Activated T-helper 1 cell treated with anti-CD3 and anti-CD28 coated beads, Interleukin-12 subunit alpha, Interleukin-12 subunit beta, Interleukin-2, Interleukin-4 antibody, amounts not matched to agents 30 ng/mL and 10 ng/mL and 1 ng/mL, durations not matched to agents 14 hours and 24 hours and 36 hours (primary cell): ENCODE results near the gene TCF19. TPM values are rescaled to one million over a fixed set of nuclear protein-coding genes. Genes with fewer than 3 reads are reported as not detected.

Experiments used
- DNase-seq: peaks from one replicate; pipeline ENCODE4 v3.0.0; 2021; ENCODE audit warnings: low spot score
- H3K27ac Mint-ChIP-seq: one replicate; pipeline ENCODE4 v1.8.0; 2021; ENCODE audit warnings: mild to moderate bottlenecking, mixed read lengths
- H3K27me3 Mint-ChIP-seq: one replicate; pipeline ENCODE4 v1.8.0; 2022; ENCODE audit warnings: mild to moderate bottlenecking, moderate library complexity, mixed read lengths; ENCODE audit not compliant: insufficient read depth
- H3K36me3 Mint-ChIP-seq: one replicate; pipeline ENCODE4 v1.8.0; 2021; ENCODE audit warnings: low read depth, mixed read lengths
- H3K4me1 Mint-ChIP-seq: one replicate; pipeline ENCODE4 v1.8.0; 2021; ENCODE audit warnings: low read depth, mixed read lengths
- H3K4me3 Mint-ChIP-seq: one replicate; pipeline ENCODE4 v1.8.0; 2021; ENCODE audit warnings: mild to moderate bottlenecking, moderate library complexity, mixed read lengths
- H3K9me3 Mint-ChIP-seq: one replicate; pipeline ENCODE4 v1.8.0; 2021; ENCODE audit warnings: mixed read lengths
- intact Hi-C: fragments of 100-400 bp; cut with micrococcal nuclease; formaldehyde crosslinking; loops from one replicate; pipeline ENCODE4 v1.15.1; 2024
- total RNA-seq: library from RNA; stranded (reverse); gene quantifications from 2 replicates; pipeline ENCODE4 v1.2.3, GENCODE V29; 2022

Gene TCF19, protein sequence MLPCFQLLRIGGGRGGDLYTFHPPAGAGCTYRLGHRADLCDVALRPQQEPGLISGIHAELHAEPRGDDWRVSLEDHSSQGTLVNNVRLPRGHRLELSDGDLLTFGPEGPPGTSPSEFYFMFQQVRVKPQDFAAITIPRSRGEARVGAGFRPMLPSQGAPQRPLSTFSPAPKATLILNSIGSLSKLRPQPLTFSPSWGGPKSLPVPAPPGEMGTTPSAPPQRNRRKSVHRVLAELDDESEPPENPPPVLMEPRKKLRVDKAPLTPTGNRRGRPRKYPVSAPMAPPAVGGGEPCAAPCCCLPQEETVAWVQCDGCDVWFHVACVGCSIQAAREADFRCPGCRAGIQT
- total RNA-seq = 75.9 and 78.4 TPM in 2 replicates

DNA sequence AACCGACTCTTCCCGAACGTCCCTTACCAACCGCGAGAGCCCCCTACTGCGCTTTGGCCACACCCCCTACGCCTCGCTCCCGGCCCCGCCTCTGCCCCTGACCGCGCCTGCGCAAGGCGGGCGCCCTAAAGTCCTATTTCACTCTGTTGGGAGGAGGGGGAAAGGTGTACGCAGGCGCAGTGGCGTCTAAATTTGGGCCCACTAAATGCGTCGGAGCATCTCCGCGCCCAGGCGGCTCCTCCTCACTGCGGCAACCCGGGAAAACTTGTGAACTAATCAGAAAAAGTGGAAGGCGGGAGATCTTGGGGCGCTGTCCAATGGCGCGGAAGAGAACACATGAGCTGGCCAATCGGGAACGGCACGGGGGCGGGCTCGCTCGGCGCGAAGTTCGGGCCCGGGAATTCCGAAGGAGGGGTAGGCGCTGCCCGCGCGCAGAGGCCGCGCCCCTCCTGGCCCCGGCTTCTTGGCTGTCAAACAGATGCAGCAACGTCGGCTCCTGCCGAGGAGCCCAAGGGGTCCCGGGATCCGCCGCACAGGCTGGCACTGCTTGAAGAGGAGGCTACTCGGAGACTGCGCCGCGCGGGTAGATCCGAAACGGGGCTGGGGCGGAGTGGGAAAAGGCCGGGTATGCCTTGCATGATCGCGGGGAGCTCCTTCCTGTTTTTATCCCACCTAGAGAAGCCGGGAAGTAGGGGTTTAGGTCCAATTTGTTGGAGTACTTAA lies at the start of gene TCF19:
TSS of gene TCF19 (plus strand) at position 450 of the 723 bp plus-strand sequence. CDS start 881 bp downstream, outside the sequence.
- Mint-ChIP-seq H3K9me3 (no peaks in the 10 kb centered on the region), H3K27me3 (no peaks in the 10 kb centered on the region), H3K4me3 (peak within 1 kb of the TSS; percentile 82), H3K4me1 (peaks cover 29% of the 10 kb centered on the region), H3K36me3 (peaks cover 30% of the 10 kb centered on the region), H3K27ac (peak within 1 kb of the TSS; percentile 75)
- peak; percentile 99 for DNase-seq
- intact Hi-C loops = loop anchor here (1.0 to 5.0 kb wide), 17 partner anchors 21 to 1037 kb away; partner anchors contain the start of genes ABCF1, BAG6, DDX39B and GNL1

DNA sequence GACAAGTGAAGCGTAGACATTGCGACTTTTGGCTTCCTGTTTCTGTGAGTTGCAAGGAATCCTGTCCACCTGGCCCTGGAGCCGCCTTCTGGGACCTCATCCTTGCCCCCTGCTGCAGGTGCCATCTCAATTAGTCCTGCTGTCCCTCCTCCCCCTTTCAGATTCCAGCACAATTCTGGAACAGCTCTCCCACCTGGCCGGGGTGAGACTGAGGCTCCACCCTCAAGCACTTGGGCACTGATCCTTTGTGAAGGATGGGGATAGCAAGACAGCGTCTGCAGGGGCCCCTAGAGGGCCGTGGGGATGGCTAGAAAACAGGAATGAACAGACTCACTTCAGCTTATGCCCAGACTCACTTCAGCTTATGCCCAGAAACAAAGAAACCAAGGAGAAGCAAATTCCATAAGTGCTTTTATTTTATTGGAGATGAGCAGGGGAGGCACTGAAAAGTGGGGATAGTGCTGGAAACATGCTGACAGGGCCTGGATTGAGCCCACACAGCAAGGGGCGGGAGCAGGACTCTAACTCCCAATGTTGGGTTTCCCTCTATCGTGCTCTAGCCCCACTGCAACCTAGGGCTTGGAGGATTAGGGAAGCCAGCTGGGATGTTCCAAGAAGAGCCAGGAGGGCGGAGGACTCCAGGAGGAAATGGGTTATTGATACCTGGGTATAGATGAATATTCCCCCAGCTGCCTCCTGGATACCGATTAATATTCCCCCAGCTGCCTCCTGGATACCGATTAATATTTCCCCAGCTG lies 47.4 kb upstream of the TCF19 start:
- Mint-ChIP-seq H3K4me1 (no peaks in the 10 kb centered on the region), H3K36me3 (no peaks in the 10 kb centered on the region), H3K27me3 (peaks cover 16% of the 10 kb centered on the region), H3K9me3 (no peaks in the 10 kb centered on the region), H3K4me3 (no peak overlapping the region), H3K27ac (no peak overlapping the region)
- no peak for DNase-seq
- intact Hi-C loops = no loop called here

DNA sequence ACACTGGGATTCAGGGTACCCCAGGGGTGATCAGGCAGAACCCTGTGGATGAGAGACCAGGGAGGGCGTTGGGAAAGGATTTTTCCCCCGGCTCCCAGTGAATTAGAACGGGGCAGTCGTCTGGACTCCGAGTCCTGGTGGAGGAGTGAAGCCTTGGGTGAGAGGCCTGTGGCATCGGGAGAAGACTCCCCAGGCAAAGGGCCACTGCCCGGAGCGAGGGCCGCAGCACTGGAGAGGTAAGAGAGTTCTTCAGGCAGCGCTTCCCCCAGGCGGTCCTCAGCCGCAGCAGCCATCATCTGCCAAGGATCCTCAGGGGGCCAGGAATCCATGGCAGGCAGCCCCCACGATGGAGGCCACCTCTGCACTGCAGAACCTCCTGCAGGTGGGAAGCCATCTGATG lies 46.7 kb upstream of the TCF19 start:
- no peaks in the 10 kb centered on the region for H3K9me3 Mint-ChIP-seq
- DNase-seq = no peak
- peaks cover 16% of the 10 kb centered on the region for H3K27me3 Mint-ChIP-seq
- no peaks in the 10 kb centered on the region for H3K4me1 Mint-ChIP-seq
- H3K27ac Mint-ChIP-seq = no peak overlapping the region
- H3K4me3 Mint-ChIP-seq = no peak overlapping the region
- intact Hi-C loops = no loop called here
- H3K36me3 Mint-ChIP-seq = no peaks in the 10 kb centered on the region

DNA sequence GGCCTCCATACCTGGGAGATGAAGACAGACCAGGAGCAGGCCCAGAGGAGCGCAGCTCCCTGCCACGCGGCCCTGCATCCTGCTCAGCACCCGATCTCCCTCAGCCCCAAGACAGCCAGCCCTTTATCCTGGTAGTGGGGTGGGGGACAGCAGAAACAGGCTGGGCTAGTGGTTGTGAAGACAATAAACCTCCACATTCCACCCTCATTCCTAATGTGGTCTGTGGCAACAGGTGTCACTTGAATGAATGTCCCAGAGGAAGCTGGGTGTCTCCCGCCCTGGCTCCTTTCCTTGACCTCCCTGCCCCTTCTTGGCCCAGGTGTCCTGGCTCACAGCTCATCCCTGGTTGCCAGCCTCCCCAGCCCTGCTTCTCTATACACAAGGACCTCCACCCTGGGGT lies 45.9 kb upstream of the TCF19 start, which contains the start of gene C6orf15:
TSS of gene C6orf15 (minus strand) at position 98 of the 400 bp plus-strand sequence. CDS start at position 78, 20 bp downstream.
- intact Hi-C loops = no loop called here
- Mint-ChIP-seq H3K4me1 (no peaks in the 10 kb centered on the region), H3K4me3 (no peak within 1 kb of the TSS), H3K27ac (no peak within 1 kb of the TSS), H3K9me3 (no peaks in the 10 kb centered on the region), H3K27me3 (peaks cover 12% of the 10 kb centered on the region), H3K36me3 (no peaks in the 10 kb centered on the region)
- no peak for DNase-seq

DNA sequence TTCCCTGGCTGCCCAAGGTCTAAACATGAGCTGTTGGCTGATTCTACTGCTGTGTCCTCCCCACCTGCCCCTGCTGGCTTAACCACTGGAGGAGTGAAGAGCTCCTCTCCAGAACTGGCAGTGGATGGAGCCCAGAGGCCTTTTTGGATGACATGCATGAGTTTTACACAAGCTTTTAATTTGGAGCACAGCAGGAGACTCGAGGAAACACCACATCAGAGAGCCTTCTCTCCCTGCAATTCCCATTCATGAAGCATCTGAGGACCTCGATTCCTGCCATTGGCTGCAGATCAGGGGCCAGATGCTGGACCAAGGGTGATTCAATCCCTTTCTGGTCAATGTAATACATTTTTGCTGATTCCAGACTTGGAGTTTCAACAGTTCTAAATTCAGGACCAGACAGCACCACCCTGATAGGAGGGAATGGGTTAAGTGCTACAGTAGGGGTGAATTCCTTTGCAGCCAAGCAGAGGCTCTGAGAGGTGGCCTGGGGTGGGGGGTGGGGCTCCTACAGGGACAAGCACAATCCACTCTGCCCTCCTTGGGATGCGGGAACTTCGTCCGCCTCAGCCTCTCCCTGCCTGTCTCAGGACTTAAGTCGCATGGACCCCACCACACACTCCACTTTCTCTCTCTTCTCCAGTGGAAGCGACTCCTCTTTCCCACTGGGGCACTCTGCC lies 44.4 kb upstream of the TCF19 start:
- no peak overlapping the region for H3K27ac Mint-ChIP-seq
- DNase-seq = no peak
- H3K4me1 Mint-ChIP-seq = no peaks in the 10 kb centered on the region
- intact Hi-C loops = no loop called here
- no peaks in the 10 kb centered on the region for H3K36me3 Mint-ChIP-seq
- H3K9me3 Mint-ChIP-seq = no peaks in the 10 kb centered on the region
- peaks cover 12% of the 10 kb centered on the region for H3K27me3 Mint-ChIP-seq
- H3K4me3 Mint-ChIP-seq = no peak overlapping the region

DNA sequence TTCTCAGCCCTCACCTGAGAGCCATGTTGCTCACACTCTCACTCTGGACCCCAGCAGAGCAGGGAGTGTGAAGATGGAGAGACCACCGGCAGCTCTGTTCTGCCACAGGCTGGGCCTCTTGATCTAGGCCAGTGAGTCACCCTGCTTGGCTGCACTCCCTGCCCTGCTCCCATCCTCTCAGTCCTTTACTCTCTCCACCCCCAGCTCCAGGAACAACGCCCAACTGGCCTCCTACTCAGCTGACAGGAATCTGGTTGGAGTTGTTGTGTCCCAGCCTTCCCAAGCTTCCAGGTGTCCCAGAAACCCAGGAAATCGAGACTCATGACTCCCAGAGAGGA lies 43.9 kb upstream of the TCF19 start, which contains the start of gene PSORS1C1:
TSS of gene PSORS1C1 (plus strand) at position 260 of the 338 bp plus-strand sequence. CDS start 14,833 bp downstream, outside the sequence.
- Mint-ChIP-seq H3K9me3 (no peaks in the 10 kb centered on the region), H3K36me3 (no peaks in the 10 kb centered on the region), H3K27ac (no peak within 1 kb of the TSS), H3K4me1 (no peaks in the 10 kb centered on the region), H3K27me3 (peaks cover 10% of the 10 kb centered on the region), H3K4me3 (no peak within 1 kb of the TSS)
- DNase-seq = no peak
- intact Hi-C loops = no loop called here

DNA sequence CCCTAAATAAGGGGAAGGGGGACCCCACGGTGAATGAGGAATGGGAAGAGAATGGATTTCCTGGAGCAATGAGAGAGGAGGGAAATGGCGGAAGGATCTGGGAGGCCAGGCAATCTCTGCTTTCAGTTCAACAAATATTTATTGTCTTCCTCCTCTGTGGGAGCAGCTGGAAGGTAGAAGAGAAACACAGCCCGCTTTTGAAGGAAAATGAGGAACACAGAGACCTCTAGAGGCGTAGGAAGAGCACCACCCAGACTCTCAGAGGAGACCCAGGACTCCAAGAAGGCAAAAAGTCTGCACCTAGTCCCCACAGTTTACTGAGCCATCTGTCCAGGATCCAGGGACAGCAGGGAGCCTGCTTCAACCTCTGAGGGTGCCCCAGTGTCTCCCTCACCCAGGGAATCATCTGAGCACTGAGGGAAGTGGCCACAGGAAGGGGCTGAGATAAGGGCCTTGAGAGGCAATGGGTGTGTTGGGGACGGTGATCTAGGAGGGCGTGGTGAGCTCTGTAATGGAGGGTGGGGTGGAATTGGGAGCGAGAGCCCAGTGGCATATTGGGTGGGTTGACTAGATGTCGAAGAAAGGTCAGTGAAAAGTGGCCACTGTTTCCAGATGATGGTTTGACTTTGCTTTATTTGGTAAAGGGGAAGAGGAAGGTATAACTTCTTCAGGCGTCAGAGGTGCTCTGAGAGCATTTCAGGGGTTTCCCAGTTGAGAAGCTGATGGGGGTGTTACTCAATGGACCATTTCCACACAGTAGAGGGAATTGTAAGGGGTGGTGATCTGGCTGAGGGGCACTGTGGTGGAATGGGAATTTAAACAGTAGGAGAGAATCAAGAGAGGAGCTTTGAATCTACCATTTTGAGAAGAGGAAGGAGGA lies 43.2 kb upstream of the TCF19 start:
- H3K4me1 Mint-ChIP-seq = no peaks in the 10 kb centered on the region
- H3K27ac Mint-ChIP-seq = no peak overlapping the region
- DNase-seq = no peak
- intact Hi-C loops = no loop called here
- H3K36me3 Mint-ChIP-seq = no peaks in the 10 kb centered on the region
- H3K9me3 Mint-ChIP-seq = no peaks in the 10 kb centered on the region
- no peak overlapping the region for H3K4me3 Mint-ChIP-seq
- H3K27me3 Mint-ChIP-seq = peaks cover 5% of the 10 kb centered on the region

DNA sequence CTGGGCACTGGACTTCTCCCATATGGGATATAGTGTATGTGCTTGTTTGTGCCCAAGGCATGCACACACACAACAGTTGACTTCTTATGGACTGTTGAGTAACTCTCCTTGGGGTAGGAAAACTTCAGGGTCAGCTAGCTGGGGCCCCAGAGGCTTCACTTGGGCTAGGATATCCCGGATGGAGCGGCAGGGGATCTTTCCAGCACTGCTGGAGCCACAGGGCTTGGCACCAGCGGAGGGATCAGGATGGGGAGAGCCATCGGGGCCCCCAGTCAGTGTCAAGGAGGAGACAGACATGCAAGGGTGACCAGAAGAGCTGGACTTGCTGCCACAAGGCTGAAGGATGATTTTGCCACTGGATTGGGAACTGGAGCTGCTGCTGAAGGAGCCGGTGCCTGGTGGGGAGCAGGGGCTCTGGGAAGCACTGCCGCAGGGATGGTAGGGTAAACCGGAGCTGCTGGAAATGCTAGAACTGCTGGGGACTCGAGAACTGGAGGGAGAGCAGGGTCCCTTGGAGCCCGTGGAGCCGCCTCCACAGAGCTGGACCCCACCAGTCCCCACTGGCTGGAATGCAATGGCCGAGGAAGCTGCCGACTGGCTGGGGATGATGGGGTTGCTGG lies 42.3 kb upstream of the TCF19 start:
- Mint-ChIP-seq H3K4me3 (no peak overlapping the region), H3K9me3 (no peaks in the 10 kb centered on the region), H3K4me1 (no peaks in the 10 kb centered on the region), H3K27me3 (peaks cover 5% of the 10 kb centered on the region), H3K27ac (no peak overlapping the region), H3K36me3 (no peaks in the 10 kb centered on the region)
- intact Hi-C loops = no loop called here
- DNase-seq = no peak

DNA sequence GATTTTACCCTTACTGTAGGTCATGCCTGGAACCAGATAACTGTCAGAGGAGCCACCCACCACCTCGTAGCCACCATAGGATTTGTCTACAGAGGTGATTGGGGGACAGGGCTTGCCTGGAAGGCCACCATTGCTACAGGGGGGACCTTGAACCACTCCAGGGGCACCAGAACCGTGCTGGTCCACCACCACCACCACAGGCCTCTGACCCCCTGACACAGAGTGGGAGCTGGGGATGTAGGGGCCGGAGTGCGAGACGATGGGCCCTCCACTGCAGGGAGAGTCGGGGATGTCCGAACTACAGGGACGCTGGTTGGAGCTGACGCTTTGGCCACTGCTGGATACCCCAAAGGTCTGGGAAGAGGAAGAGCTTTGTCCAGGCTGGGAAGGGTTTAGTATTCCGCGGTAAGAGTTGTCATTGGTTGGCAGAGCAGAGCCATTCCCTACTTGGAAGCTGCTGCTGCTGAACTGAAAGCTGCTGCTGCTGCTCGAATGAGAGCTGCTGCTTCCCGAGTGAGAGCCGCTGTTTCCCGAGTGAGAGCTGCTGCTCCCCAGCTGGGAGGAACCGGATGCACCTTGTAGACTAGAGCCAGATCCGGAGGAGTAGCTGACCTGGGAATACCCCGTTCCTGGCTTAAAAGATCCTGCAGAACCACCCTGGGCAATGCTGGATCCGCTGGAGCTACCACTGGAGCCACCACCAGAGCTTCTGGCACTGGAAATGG lies 41.6 kb upstream of the TCF19 start:
- DNase-seq = no peak
- H3K27me3 Mint-ChIP-seq = peaks cover 5% of the 10 kb centered on the region
- intact Hi-C loops = no loop called here

DNA sequence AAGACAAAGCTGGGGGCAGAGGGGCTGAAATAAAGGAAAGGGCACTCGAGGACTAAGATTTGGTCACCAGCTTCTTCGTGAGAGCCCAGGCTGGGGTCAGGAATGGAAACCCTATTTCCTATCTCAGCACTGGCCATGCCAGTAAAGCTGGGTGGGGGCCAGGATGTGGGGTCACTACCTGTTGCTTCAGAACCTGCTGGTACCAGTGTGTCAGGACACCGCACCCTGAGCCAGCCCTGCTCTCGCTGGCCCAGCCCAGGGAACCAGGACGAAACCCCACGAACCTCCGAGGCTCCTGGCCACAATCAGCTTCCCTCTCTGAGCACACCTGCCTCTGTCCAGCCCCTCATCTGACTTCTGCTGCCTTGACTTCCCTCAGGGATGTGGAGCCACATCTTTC lies 40.2 kb upstream of the TCF19 start:
- H3K36me3 Mint-ChIP-seq = no peaks in the 10 kb centered on the region
- H3K4me1 Mint-ChIP-seq = no peaks in the 10 kb centered on the region
- no peaks in the 10 kb centered on the region for H3K9me3 Mint-ChIP-seq
- H3K27ac Mint-ChIP-seq = no peak overlapping the region
- H3K4me3 Mint-ChIP-seq = no peak overlapping the region
- DNase-seq = no peak
- peaks cover 5% of the 10 kb centered on the region for H3K27me3 Mint-ChIP-seq
- intact Hi-C loops = no loop called here

More for the DNA sequence above, 41.6 kb upstream of the TCF19 start:
- Mint-ChIP-seq H3K36me3 (no peaks in the 10 kb centered on the region), H3K4me1 (no peaks in the 10 kb centered on the region), H3K4me3 (no peak overlapping the region), H3K9me3 (no peaks in the 10 kb centered on the region), H3K27ac (no peak overlapping the region)
